ENCODE data around the gene PTH1R.

The PTH1R gene

GRCh38 chr3:46884427-46884826 lies 6.9 kb downstream of the PTH1R start:
- no peak for DNase-seq

GRCh38 chr3:46884929-46885328 lies 7.4 kb downstream of the PTH1R start:
- DNase-seq: peak; percentile 27

GRCh38 chr3:46885612-46886011 lies 8.1 kb downstream of the PTH1R start:
- no peak for DNase-seq

- no peak for DNase-seq
These were observed 10.5 kb downstream of the PTH1R start for GRCh38 chr3:46887980-46888494.

GRCh38 chr3:46888705-46889104 lies 11.2 kb downstream of the PTH1R start:
- no peak for DNase-seq

- DNase-seq: no peak
These were observed 12.0 kb downstream of the PTH1R start for GRCh38 chr3:46889381-46890110.

- DNase-seq: no peak
These were observed 12.6 kb downstream of the PTH1R start for GRCh38 chr3:46890132-46890531.

- DNase-seq: no peak
These were observed 13.6 kb downstream of the PTH1R start for GRCh38 chr3:46891132-46891531.

GRCh38 chr3:46892285-46893145 lies 15.0 kb downstream of the PTH1R start:
- DNase-seq: no peak

GRCh38 chr3:46893146-46893748 lies 15.7 kb downstream of the PTH1R start:
- DNase-seq: no peak

- no peak for DNase-seq
These were observed 16.2 kb downstream of the PTH1R start for GRCh38 chr3:46893763-46894162.

GRCh38 chr3:46894256-46894655 lies 16.7 kb downstream of the PTH1R start:
- DNase-seq: no peak

- peak; percentile 82 for DNase-seq
These were observed 17.7 kb downstream of the PTH1R start for GRCh38 chr3:46895204-46895660.

GRCh38 chr3:46895761-46896160 lies 18.2 kb downstream of the PTH1R start:
- no peak for DNase-seq

- no peak for DNase-seq
These were observed 18.9 kb downstream of the PTH1R start for GRCh38 chr3:46896386-46896785.

GRCh38 chr3:46897031-46897430 lies 19.5 kb downstream of the PTH1R start:
- DNase-seq: no peak

- no peak for DNase-seq
These were observed 20.4 kb downstream of the PTH1R start for GRCh38 chr3:46897829-46898320.

- no peak for DNase-seq
These were observed 21.0 kb downstream of the PTH1R start for GRCh38 chr3:46898321-46899150.

GRCh38 chr3:46899151-46900006 lies 21.9 kb downstream of the PTH1R start:
- DNase-seq: no peak

- DNase-seq: no peak
These were observed 22.4 kb downstream of the PTH1R start for GRCh38 chr3:46900007-46900292.

- DNase-seq: no peak
These were observed 22.8 kb downstream of the PTH1R start for GRCh38 chr3:46900356-46900755.

GRCh38 chr3:46901061-46901460 lies 23.5 kb downstream of the PTH1R start:
- DNase-seq: no peak
